IMR-90 (cell line): ENCODE measurements around the gene DPCD. TPM values are rescaled to one million over a fixed set of nuclear protein-coding genes. Genes with fewer than 3 reads are reported as not detected.

Source experiments
- ATAC-seq: fragments of 200-7000 bp; cut with Tn5 transposase; 2 replicates; pipeline ENCODE4 v1.9.1; 2020; ENCODE audit warnings: low read depth, mild to moderate bottlenecking, moderate library complexity
- BruUV-seq: library from RNA; stranded (reverse); fragments of 400-500 nt; replicated peaks from 2 replicates; lab custom pipeline; 2021; lab: Mats Ljungman, UMichigan
- CTCF ChIA-PET: fragments of 300-600 bp; formaldehyde crosslinking; extraction: SDS; loops from one replicate; lab custom pipeline; 2021; ENCODE audit warnings: antibody characterized with exemption; lab: Yijun Ruan, JAX
- POLR2A ChIA-PET: fragments of 300-600 bp; sonication (Branson Sonifier 250); formaldehyde crosslinking; loops from one replicate; lab custom pipeline; 2022; ENCODE audit warnings: antibody characterized with exemption; ENCODE audit not compliant: unreplicated experiment; lab: Charles Lee
- DNase-seq: peaks from one replicate; pipeline ENCODE4 v3.0.0; 2013
- H2AFZ ChIP-seq: replicated peaks from 2 replicates; pipeline ENCODE3; 2013; ENCODE audit warnings: low read length, mild to moderate bottlenecking; ENCODE audit not compliant: poor library complexity
- H2AK5ac ChIP-seq: 2 replicates; pipeline ENCODE4 v1.6.1; 2013; ENCODE audit warnings: low read depth, low read length, inconsistent platforms
- H2AK9ac ChIP-seq: replicated peaks from 2 replicates; pipeline ENCODE3; 2013; ENCODE audit warnings: mild to moderate bottlenecking, low read depth, low read length, moderate library complexity; ENCODE audit not compliant: poor library complexity
- H2BK120ac ChIP-seq: 2 replicates; pipeline ENCODE4 v1.6.1; 2013; ENCODE audit warnings: low read depth, low read length, inconsistent platforms
- H2BK15ac ChIP-seq: 3 replicates; pipeline ENCODE4 v1.6.1; 2013; ENCODE audit warnings: low read depth, low read length, inconsistent platforms
- H2BK20ac ChIP-seq: 2 replicates; pipeline ENCODE4 v1.6.1; 2013; ENCODE audit warnings: low read depth, mild to moderate bottlenecking, inconsistent platforms, low read length, moderate library complexity
- H2BK5ac ChIP-seq: 2 replicates; pipeline ENCODE4 v1.6.1; 2013; ENCODE audit warnings: mild to moderate bottlenecking, low read depth, low read length, inconsistent platforms; ENCODE audit not compliant: poor library complexity, severe bottlenecking
- H3K14ac ChIP-seq: replicated peaks from 2 replicates; pipeline ENCODE4 v1.6.1; 2013; ENCODE audit warnings: low read depth, low read length, inconsistent platforms
- H3K18ac ChIP-seq: 2 replicates; pipeline ENCODE4 v1.6.1; 2013; ENCODE audit warnings: low read depth, low read length, control low read depth
- H3K23ac ChIP-seq: 2 replicates; pipeline ENCODE4 v1.6.1; 2013; ENCODE audit warnings: low read depth, low read length, inconsistent platforms
- H3K27ac ChIP-seq: 2 replicates; pipeline ENCODE4 v1.5.1; 2013; ENCODE audit warnings: mild to moderate bottlenecking, control low read depth, low read length; ENCODE audit not compliant: insufficient read depth
- H3K27me3 ChIP-seq: 2 replicates; pipeline ENCODE4 v1.6.1; 2013; ENCODE audit warnings: low read length; ENCODE audit not compliant: control insufficient read depth, insufficient read depth
- H3K36me3 ChIP-seq: 2 replicates; pipeline ENCODE4 v1.6.1; 2013; ENCODE audit warnings: low read length, mixed read lengths; ENCODE audit not compliant: control insufficient read depth, insufficient read depth
- H3K4ac ChIP-seq: 2 replicates; pipeline ENCODE4 v1.6.1; 2013; ENCODE audit warnings: low read depth, low read length, inconsistent platforms
- H3K4me1 ChIP-seq: 2 replicates; pipeline ENCODE4 v1.6.1; 2013; ENCODE audit warnings: low read length, mixed read lengths; ENCODE audit not compliant: control insufficient read depth, insufficient read depth
- H3K4me2 ChIP-seq: 2 replicates; pipeline ENCODE4 v1.6.1; 2013; ENCODE audit warnings: low read depth, mild to moderate bottlenecking, control low read depth, low read length, moderate library complexity
- H3K4me3 ChIP-seq: 2 replicates; pipeline ENCODE4 v1.5.1; 2013; ENCODE audit warnings: low read depth, mild to moderate bottlenecking, control low read depth, low read length, moderate library complexity; ENCODE audit not compliant: insufficient read depth
- H3K56ac ChIP-seq: 2 replicates; pipeline ENCODE4 v1.6.1; 2013; ENCODE audit warnings: low read length, inconsistent platforms; ENCODE audit not compliant: insufficient read depth; ENCODE audit errors: extremely low read depth
- H3K79me1 ChIP-seq, 2 experiments: 2 replicates each; pipeline ENCODE4 v1.6.1; 2013; ENCODE audit warnings: low read length in 2 of 2, inconsistent platforms in 1 of 2, low read depth in 1 of 2
- H3K9ac ChIP-seq: 2 replicates; pipeline ENCODE4 v1.6.1; 2013; ENCODE audit warnings: low read depth, low read length, control low read depth
- H3K9me1 ChIP-seq: 2 replicates; pipeline ENCODE4 v1.6.1; 2013; ENCODE audit warnings: low read length, inconsistent platforms; ENCODE audit not compliant: insufficient read depth
- H3K9me3 ChIP-seq: 2 replicates; pipeline ENCODE4 v1.6.1; 2013; ENCODE audit warnings: low read length; ENCODE audit not compliant: control insufficient read depth, insufficient read depth
- H4K20me1 ChIP-seq: 2 replicates; pipeline ENCODE4 v1.6.1; 2013; ENCODE audit warnings: low read length, inconsistent platforms; ENCODE audit not compliant: insufficient read depth
- H4K5ac ChIP-seq: 2 replicates; pipeline ENCODE4 v1.6.1; 2013; ENCODE audit warnings: mild to moderate bottlenecking, low read depth, low read length, control low read depth
- H4K8ac ChIP-seq, 2 experiments: 2 replicates each; pipeline ENCODE4 v1.6.1; 2013; ENCODE audit warnings: low read depth in 2 of 2, low read length in 2 of 2, control low read depth in 1 of 2, inconsistent platforms in 1 of 2
- H4K91ac ChIP-seq: 2 replicates; pipeline ENCODE4 v1.6.1; 2013; ENCODE audit warnings: low read depth, low read length, inconsistent platforms; ENCODE audit not compliant: insufficient read depth
- BHLHE40 ChIP-seq: fragments of 150-350 bp; IDR thresholded peaks from 2 replicates; pipeline ENCODE4 v1.6.1; 2016; ENCODE audit warnings: mild to moderate bottlenecking, low read depth, low read length
- CEBPB ChIP-seq: IDR thresholded peaks from 2 replicates; pipeline ENCODE4 v1.6.1; 2012; ENCODE audit warnings: low read depth, low read length, improper control_type of control experiment
- CHD1 ChIP-seq: IDR thresholded peaks from 2 replicates; pipeline ENCODE4 v1.6.1; 2012; ENCODE audit warnings: low read depth, low read length, improper control_type of control experiment
- FOS ChIP-seq: fragments of 150-350 bp; IDR thresholded peaks from 2 replicates; pipeline ENCODE4 v1.6.1; 2016; ENCODE audit warnings: low read depth, low read length
- MAFK ChIP-seq: IDR thresholded peaks from 2 replicates; pipeline ENCODE4 v1.6.1; 2012; ENCODE audit warnings: low read depth, low read length, improper control_type of control experiment
- MAZ ChIP-seq: IDR thresholded peaks from 2 replicates; pipeline ENCODE4 v1.6.1; 2012; ENCODE audit warnings: low read depth, mild to moderate bottlenecking, low read length, improper control_type of control experiment, moderate library complexity, borderline replicate concordance
- MXI1 ChIP-seq: IDR thresholded peaks from 2 replicates; pipeline ENCODE4 v1.6.1; 2012; ENCODE audit warnings: low read depth, mild to moderate bottlenecking, low read length, moderate library complexity, borderline replicate concordance
- NFE2L2 ChIP-seq: fragments of 150-350 bp; IDR thresholded peaks from 2 replicates; pipeline ENCODE4 v1.6.1; 2016; ENCODE audit warnings: low read depth, mild to moderate bottlenecking, low read length
- POLR2A ChIP-seq: IDR thresholded peaks from 2 replicates; pipeline ENCODE4 v1.6.1; 2012; ENCODE audit warnings: mild to moderate bottlenecking, low read depth, low read length
- RCOR1 ChIP-seq: IDR thresholded peaks from 2 replicates; pipeline ENCODE4 v1.6.1; 2012; ENCODE audit warnings: mild to moderate bottlenecking, low read length, improper control_type of control experiment; ENCODE audit not compliant: insufficient replicate concordance
- RFX5 ChIP-seq: IDR thresholded peaks from 2 replicates; pipeline ENCODE4 v1.8.0; 2012; ENCODE audit warnings: low read depth, mild to moderate bottlenecking, low read length, moderate library complexity
- SMC3 ChIP-seq: fragments of 150-350 bp; IDR thresholded peaks from 2 replicates; pipeline ENCODE4 v1.6.1; 2016; ENCODE audit warnings: low read depth, mild to moderate bottlenecking, antibody characterized with exemption, low read length, moderate library complexity
- WGBS, 2 experiments: methylation state at CpG; one replicate each; pipeline versions ENCODE4 v1.1.5 to v1.1.7; 2013; ENCODE audit warnings: missing lambda C conversion rate in 2 of 2; ENCODE audit not compliant: insufficient read length in 1 of 2; ENCODE audit errors: extremely low coverage in 2 of 2; 5-methylcytosine and 5-hydroxymethylcytosine counted together
- dilution Hi-C: fragments of 300-500 bp; cut with HindIII; formaldehyde crosslinking; loops from one replicate; pipeline ENCODE4 v1.14.3; 2018; ENCODE audit warnings: low sequenced_read_pairs; ENCODE audit not compliant: unreplicated experiment
- in situ Hi-C: fragments of 300-500 bp; cut with MboI; formaldehyde crosslinking; loops from 3 replicates; pipeline ENCODE4 v1.14.3; 2019; ENCODE audit warnings: low sequenced_read_pairs, inconsistent platforms, mixed read lengths
- intact Hi-C: fragments of 100-400 bp; cut with micrococcal nuclease; formaldehyde crosslinking; loops from 2 replicates; pipeline ENCODE4 v1.10.0; 2022
- polyA plus RNA-seq, 3 experiments: library from polyadenylated mRNA; depleted of rRNA; stranded (reverse); fragments of >200 nt; gene quantifications; 2 replicates each; pipeline ENCODE4 v1.2.3, GENCODE V29; 2012; ENCODE audit warnings: low replicate concordance in 1 of 3
- total RNA-seq: library from RNA; depleted of rRNA; stranded (reverse); fragments of >200 nt; gene quantifications from 2 replicates; pipeline ENCODE4 v1.2.3, GENCODE V29; 2012
- TF ChIP-seq, protein P1 (sequence below): fragments of 150-350 bp; IDR thresholded peaks from 2 replicates; pipeline ENCODE4 v1.6.1; 2017; ENCODE audit warnings: mild to moderate bottlenecking, antibody characterized with exemption, low read length, low read depth
- TF ChIP-seq, protein P2 (sequence below): fragments of 150-350 bp; IDR thresholded peaks from 2 replicates; pipeline ENCODE4 v1.6.1; 2016; ENCODE audit warnings: low read depth, mild to moderate bottlenecking, low read length, moderate library complexity, borderline replicate concordance
- TF ChIP-seq, protein P3 (sequence below): conservative IDR thresholded peaks from 2 replicates; pipeline ENCODE4 v1.5.1; 2012; ENCODE audit warnings: mild to moderate bottlenecking, low read depth, low read length, improper control_type of control experiment

Gene DPCD
- total and polyA plus RNA-seq, 2 of the 4 experiments (the other 2 are of a cell fraction) = 59.1 to 73.7 TPM

DNA sequence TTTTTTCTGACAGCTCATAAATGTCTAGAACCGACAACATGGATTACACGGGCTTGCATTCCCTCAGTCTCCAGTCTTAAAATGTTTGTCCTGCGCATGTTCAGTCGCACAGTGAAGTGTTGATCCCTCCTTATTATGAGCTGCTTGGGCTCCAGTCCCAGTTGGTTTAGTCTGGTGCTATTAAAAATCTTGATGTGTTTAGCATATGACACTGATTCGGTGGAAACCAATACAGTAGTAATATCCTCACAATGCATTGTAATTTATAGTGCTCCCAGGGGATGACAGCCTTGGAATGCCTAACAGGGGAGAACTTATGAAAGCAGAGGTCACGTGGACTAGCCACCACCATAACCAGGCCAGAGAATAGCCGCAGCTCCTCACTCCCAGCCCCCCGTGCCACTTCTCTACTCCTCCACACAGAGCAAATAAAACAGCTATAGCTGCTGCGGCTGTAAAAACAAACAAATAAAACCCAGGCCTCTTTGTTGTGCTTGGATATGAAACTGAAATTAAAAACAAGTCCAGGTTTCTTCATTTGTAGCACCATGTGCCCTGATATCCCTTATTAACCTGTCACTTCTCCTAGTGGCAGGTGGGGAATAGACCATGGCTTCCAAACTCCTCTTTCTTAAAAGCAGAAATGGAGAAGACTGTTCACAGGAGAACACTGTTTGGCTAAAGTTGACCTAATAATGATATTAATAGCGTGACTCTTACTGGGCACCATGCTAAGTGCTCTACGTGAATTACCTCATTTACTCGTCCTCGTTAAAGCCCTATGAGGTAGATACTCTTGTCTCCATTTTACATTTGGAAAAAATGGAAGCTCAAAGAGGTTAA is 7.7 kb downstream of the DPCD start:
- ATAC-seq (no peak), DNase-seq (no peak)
- H3K4me1 ChIP-seq = no peaks in the 10 kb centered on the region
- no peaks in the 10 kb centered on the region; the same call in 1 of the 2 replicates for H3K36me3 ChIP-seq
- H3K9me3 ChIP-seq = no peaks in the 10 kb centered on the region
- POLR2A ChIA-PET = no interaction called here
- no peak overlapping the region for H3K4me2 ChIP-seq
- H3K56ac ChIP-seq = no peak overlapping the region
- no peak overlapping the region for H2AK9ac ChIP-seq
- dilution Hi-C loops = no loop called here
- no peak overlapping the region for H4K91ac ChIP-seq
- no peaks in the 10 kb centered on the region for H4K20me1 ChIP-seq
- no peaks in the 10 kb centered on the region for H3K9me1 ChIP-seq
- no peak overlapping the region for H2AK5ac ChIP-seq
- no peaks in the 10 kb centered on the region for H3K27me3 ChIP-seq
- no peak overlapping the region for H4K5ac ChIP-seq
- no peak overlapping the region for H2BK5ac ChIP-seq
- H3K9ac ChIP-seq = no peak overlapping the region
- H4K8ac ChIP-seq = no peak overlapping the region
- CTCF ChIA-PET = no interaction called here
- no TSS peak for BruUV-seq
- no peak overlapping the region for H3K18ac ChIP-seq
- H3K79me1 ChIP-seq = peaks cover 0 to 3% of the 10 kb centered on the region in 2 experiments; a peak in 1 of 4 replicates
- H2BK120ac ChIP-seq = no peak overlapping the region
- no peak overlapping the region for H3K4ac ChIP-seq
- no peak overlapping the region for H3K14ac ChIP-seq
- no peak overlapping the region for H2BK15ac ChIP-seq
- WGBS, 2 experiments = no CpG with 5 or more reads among the region's 13 CpGs
- no peak overlapping the region for H3K27ac ChIP-seq
- H3K4me3 ChIP-seq = no peak overlapping the region
- intact Hi-C loops = no loop called here
- no peak overlapping the region for H2BK20ac ChIP-seq
- H2AFZ ChIP-seq = no peak overlapping the region
- in situ Hi-C loops = no loop called here
- no peak overlapping the region for H3K23ac ChIP-seq
- TF ChIP-seq BHLHE40 (no peak), SMC3 (no peak), CHD1 (no peak), MAFK (no peak), RCOR1 (no peak), POLR2A (no peak), MAZ (no peak), RFX5 (no peak), MXI1 (no peak), CEBPB (no peak), NFE2L2 (no peak), FOS (no peak)
- TF ChIP-seq, protein P1, sequence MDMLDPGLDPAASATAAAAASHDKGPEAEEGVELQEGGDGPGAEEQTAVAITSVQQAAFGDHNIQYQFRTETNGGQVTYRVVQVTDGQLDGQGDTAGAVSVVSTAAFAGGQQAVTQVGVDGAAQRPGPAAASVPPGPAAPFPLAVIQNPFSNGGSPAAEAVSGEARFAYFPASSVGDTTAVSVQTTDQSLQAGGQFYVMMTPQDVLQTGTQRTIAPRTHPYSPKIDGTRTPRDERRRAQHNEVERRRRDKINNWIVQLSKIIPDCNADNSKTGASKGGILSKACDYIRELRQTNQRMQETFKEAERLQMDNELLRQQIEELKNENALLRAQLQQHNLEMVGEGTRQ = no peak
- TF ChIP-seq, protein P2, sequence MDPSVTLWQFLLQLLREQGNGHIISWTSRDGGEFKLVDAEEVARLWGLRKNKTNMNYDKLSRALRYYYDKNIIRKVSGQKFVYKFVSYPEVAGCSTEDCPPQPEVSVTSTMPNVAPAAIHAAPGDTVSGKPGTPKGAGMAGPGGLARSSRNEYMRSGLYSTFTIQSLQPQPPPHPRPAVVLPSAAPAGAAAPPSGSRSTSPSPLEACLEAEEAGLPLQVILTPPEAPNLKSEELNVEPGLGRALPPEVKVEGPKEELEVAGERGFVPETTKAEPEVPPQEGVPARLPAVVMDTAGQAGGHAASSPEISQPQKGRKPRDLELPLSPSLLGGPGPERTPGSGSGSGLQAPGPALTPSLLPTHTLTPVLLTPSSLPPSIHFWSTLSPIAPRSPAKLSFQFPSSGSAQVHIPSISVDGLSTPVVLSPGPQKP = no peak
- TF ChIP-seq, protein P3, sequence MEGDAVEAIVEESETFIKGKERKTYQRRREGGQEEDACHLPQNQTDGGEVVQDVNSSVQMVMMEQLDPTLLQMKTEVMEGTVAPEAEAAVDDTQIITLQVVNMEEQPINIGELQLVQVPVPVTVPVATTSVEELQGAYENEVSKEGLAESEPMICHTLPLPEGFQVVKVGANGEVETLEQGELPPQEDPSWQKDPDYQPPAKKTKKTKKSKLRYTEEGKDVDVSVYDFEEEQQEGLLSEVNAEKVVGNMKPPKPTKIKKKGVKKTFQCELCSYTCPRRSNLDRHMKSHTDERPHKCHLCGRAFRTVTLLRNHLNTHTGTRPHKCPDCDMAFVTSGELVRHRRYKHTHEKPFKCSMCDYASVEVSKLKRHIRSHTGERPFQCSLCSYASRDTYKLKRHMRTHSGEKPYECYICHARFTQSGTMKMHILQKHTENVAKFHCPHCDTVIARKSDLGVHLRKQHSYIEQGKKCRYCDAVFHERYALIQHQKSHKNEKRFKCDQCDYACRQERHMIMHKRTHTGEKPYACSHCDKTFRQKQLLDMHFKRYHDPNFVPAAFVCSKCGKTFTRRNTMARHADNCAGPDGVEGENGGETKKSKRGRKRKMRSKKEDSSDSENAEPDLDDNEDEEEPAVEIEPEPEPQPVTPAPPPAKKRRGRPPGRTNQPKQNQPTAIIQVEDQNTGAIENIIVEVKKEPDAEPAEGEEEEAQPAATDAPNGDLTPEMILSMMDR = no peak
